ENCODE measurements around the gene STAC2.

STAC2 gene

DNA sequence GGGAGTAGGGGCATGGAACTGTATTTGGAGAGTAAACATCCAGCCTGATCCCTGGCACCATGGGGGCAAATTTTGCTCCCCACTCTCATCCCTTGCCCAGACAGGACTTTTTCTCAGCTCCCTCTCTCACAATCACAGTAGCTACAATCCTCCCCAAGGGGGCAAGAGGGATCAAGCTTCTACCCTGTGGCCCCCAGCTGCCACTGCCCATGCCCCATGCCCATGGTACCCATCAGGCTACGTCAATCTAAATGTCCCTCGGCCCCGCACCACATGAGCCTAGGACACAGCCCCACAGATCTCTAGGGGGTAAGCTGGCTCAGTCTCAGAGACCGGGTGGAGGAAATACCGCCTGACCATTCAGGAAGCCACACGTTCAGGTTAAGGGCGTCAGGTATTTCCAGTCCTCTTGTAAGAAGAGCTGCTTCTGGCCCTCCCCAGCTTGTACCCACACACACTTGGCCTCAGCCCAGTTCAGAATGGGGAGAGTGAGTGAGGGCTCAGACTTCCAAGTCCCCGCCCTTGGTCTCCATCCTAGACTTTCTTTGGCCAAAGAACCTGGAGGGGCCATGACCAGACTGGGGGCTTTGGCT, 30.1 kb downstream of the STAC2 start:
- Mint-ChIP-seq H3K4me3 (no peak overlapping the region), H3K4me1 (ENCODE audit: low read depth) (peaks cover 21% of the 10 kb centered on the region), H3K36me3 (ENCODE audit: low read depth) (peaks cover 30% of the 10 kb centered on the region), H3K9me3 (no peaks in the 10 kb centered on the region), H3K27me3 (peaks cover 2% of the 10 kb centered on the region), H3K27ac (no peak overlapping the region)
- intact Hi-C loops (cut with micrococcal nuclease): no loop called here

GRCh38 chr17:39194985-39195524, 30.7 kb downstream of the STAC2 start:
- intact Hi-C loops (cut with micrococcal nuclease): no loop called here
- Mint-ChIP-seq H3K4me1 (ENCODE audit: low read depth) (peaks cover 21% of the 10 kb centered on the region), H3K27ac (no peak overlapping the region)

DNA sequence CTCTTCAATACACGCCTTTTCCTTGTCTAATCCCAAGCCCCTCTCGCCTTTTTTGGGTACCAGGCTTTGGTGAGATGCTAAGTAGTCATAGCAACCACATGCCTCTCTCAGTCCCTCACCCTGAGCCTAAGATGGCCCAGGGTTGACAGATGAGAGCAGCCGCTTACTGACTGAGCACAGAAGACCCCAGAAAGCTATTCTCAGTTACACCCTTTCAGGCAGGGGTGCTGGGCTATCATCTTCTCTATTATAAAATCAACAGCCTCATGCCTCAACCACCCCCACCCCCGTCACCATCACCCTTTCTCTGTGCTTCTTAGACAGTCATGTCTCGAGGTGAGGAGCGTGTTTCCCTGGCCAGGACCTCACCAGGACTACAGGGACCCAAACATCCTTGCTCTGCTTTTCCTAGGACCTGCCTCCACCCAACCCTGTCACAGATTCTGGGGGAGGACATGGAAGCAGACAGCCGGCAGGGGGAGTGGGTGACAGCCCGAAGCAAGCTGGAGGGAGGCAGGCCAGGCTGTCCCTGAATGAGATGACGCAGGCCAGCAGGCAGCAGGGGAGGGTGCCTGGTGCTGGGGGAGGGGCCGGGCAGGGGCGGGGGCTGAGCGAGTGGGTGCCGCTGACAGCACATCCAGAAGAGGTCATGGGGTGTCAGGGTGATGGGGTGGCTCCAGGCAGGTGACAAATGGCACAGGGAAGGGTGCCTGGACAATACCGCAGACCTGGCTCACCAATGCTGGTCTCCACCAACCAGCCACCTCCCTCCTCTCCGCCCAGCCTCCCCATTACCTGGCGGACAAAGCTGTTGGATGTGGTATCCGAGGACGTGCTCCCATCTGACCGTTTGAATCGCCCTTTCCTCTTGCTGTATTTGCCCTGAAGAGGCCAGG, 31.4 kb downstream of the STAC2 start:
- no peak overlapping the region for H3K27ac Mint-ChIP-seq
- H3K27me3 Mint-ChIP-seq: peaks cover 2% of the 10 kb centered on the region
- intact Hi-C loops (cut with micrococcal nuclease): no loop called here
- H3K9me3 Mint-ChIP-seq: no peaks in the 10 kb centered on the region
- peaks cover 22% of the 10 kb centered on the region for H3K36me3 Mint-ChIP-seq (ENCODE audit: low read depth)
- no peak overlapping the region for H3K4me3 Mint-ChIP-seq
- H3K4me1 Mint-ChIP-seq (ENCODE audit: low read depth): peaks cover 14% of the 10 kb centered on the region

More at GRCh38 chr17:39194985-39195524, 30.7 kb downstream of the STAC2 start:
- Mint-ChIP-seq H3K4me3 (no peak overlapping the region), H3K36me3 (ENCODE audit: low read depth) (peaks cover 24% of the 10 kb centered on the region), H3K27me3 (peaks cover 2% of the 10 kb centered on the region), H3K9me3 (no peaks in the 10 kb centered on the region)

GRCh38 chr17:39193346-39193745, 32.4 kb downstream of the STAC2 start:
- Mint-ChIP-seq H3K4me3 (no peak overlapping the region), H3K4me1 (ENCODE audit: low read depth) (peaks cover 7% of the 10 kb centered on the region), H3K27ac (no peak overlapping the region), H3K36me3 (ENCODE audit: low read depth) (peaks cover 22% of the 10 kb centered on the region), H3K27me3 (peaks cover 2% of the 10 kb centered on the region), H3K9me3 (no peaks in the 10 kb centered on the region)
- intact Hi-C loops (cut with micrococcal nuclease): no loop called here

DNA sequence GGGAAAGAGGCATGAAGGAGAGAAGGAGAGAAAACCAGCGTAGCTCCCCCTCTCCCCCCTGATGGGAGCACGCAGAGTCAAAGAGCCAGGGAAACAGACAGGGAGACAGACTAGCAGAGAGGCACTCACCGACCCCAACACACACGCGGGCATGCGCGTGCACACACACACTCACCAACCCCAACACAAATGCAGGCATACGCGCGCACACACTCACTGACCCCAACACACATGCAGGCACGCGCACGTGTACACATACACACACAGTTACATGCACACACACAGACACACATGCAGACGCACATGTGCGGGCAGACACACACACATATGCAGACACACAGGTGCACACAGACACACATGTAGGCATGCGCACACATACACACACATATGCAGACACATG, 32.8 kb downstream of the STAC2 start:
- Mint-ChIP-seq H3K27me3 (peaks cover 2% of the 10 kb centered on the region), H3K4me3 (no peak overlapping the region), H3K9me3 (no peaks in the 10 kb centered on the region), H3K36me3 (ENCODE audit: low read depth) (peaks cover 22% of the 10 kb centered on the region), H3K27ac (no peak overlapping the region), H3K4me1 (ENCODE audit: low read depth) (peaks cover 3% of the 10 kb centered on the region)
- intact Hi-C loops (cut with micrococcal nuclease): no loop called here

DNA sequence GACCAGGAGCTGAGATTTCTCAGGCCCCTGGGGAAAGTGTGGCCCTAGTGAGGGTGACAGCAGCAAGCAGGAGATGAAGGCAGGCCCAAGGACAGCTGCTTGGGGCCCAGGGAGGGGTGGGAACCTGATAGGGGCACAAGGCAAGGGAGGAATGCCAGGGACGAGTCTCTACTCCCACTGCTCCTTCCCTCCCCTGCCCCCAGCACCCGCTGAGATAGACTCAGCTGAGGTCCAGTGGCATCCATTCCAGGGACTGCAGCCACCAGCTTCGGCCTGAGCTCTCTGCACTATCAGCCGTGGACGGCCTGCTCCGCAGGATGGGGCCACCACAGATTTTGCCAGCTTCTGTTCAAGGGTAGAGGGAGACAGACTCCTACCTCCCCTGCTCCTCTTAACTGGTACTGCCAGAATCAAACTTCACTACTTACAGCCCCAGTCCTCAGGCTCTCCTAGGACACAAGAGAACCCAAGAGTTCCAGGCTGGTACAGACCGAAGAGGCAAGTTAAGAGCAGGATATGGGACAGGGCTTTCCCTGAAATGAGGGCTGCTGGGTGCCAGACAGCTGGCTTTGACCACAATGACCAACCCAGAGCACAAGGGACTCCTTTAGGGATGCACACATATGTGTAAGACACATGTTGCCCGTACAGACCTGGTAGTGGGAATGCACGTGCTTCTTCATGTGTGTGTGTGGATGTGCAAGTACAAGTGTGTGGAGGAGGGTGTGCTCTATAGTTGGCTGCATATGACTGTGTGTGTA, 33.8 kb downstream of the STAC2 start:
- Mint-ChIP-seq H3K27me3 (no peaks in the 10 kb centered on the region), H3K4me1 (ENCODE audit: low read depth) (no peaks in the 10 kb centered on the region), H3K4me3 (no peak overlapping the region), H3K27ac (no peak overlapping the region), H3K36me3 (ENCODE audit: low read depth) (peaks cover 29% of the 10 kb centered on the region), H3K9me3 (no peaks in the 10 kb centered on the region)
- intact Hi-C loops (cut with micrococcal nuclease): no loop called here

DNA sequence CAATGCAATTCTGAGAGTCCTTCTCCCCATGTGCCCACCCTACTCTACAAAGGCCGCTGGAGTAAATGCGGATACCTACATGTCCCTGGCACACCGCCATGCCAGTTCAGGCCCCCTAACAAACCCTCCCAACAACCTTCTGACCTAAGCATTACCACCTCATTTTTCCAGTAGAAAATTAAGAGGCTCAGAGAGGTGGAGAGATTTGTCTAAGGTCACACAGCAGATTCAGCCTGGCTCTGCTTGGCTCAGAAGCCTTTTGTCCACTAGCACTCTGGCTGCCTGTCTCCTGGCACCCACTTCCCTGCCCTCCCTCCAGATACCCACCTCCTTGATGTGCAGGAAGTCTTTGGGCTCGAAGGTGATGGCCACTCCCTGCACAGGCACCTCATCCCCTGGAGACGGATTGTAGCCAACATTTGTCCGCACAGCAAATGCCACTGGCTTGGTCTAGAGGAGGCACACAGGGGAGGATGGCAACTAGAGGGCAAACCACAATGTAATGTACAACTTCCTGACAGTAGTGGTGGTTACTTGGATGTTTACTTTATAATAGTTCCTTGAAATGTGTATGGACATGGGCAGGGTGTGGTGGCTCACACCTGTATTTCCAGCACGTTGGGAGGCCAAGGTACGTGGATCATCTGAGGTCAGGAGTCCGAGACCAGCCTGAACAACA, 38.5 kb downstream of the STAC2 start:
- Mint-ChIP-seq H3K36me3 (ENCODE audit: low read depth) (peaks cover 50% of the 10 kb centered on the region), H3K27ac (no peak overlapping the region), H3K4me3 (no peak overlapping the region), H3K4me1 (ENCODE audit: low read depth) (peaks cover 9% of the 10 kb centered on the region), H3K27me3 (no peaks in the 10 kb centered on the region), H3K9me3 (no peaks in the 10 kb centered on the region)
- intact Hi-C loops (cut with micrococcal nuclease): no loop called here

GRCh38 chr17:39186481-39187002, 39.2 kb downstream of the STAC2 start:
- no peak overlapping the region for H3K27ac Mint-ChIP-seq
- H3K27me3 Mint-ChIP-seq: no peaks in the 10 kb centered on the region
- H3K9me3 Mint-ChIP-seq: no peaks in the 10 kb centered on the region
- intact Hi-C loops (cut with micrococcal nuclease): no loop called here
- H3K4me1 Mint-ChIP-seq (ENCODE audit: low read depth): peaks cover 9% of the 10 kb centered on the region
- H3K36me3 Mint-ChIP-seq (ENCODE audit: low read depth): peaks cover 47% of the 10 kb centered on the region
- no peak overlapping the region for H3K4me3 Mint-ChIP-seq

- no peaks in the 10 kb centered on the region for H3K9me3 Mint-ChIP-seq
- H3K36me3 Mint-ChIP-seq (ENCODE audit: low read depth): peaks cover 47% of the 10 kb centered on the region
- no peak overlapping the region for H3K4me3 Mint-ChIP-seq
- peaks cover 9% of the 10 kb centered on the region for H3K4me1 Mint-ChIP-seq (ENCODE audit: low read depth)
- H3K27ac Mint-ChIP-seq: no peak overlapping the region
- intact Hi-C loops (cut with micrococcal nuclease): no loop called here
- no peaks in the 10 kb centered on the region for H3K27me3 Mint-ChIP-seq
These were observed 42.0 kb downstream of the STAC2 start for GRCh38 chr17:39183720-39184119.

DNA sequence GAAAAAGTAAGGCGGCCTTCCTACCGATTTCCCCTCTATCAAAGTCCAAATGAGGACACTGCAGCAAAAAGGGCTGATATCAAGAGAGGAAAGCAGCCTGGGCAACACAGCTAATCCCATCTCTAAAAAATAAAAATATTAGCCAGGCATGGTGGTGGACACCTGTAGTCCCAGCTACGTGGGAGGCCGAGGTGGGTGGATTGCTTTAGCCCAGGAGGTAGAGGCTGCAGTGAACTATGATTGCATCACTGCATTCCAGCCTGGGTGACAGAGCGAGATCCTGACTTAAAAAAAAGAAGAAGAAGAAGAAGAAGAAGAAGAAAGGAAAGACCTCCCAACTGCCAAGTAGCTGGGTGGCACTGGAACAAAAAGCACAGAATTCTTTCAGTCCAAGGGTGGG, 42.7 kb downstream of the STAC2 start:
- Mint-ChIP-seq H3K4me3 (no peak overlapping the region), H3K9me3 (no peaks in the 10 kb centered on the region), H3K27ac (no peak overlapping the region), H3K4me1 (ENCODE audit: low read depth) (peaks cover 9% of the 10 kb centered on the region), H3K27me3 (no peaks in the 10 kb centered on the region), H3K36me3 (ENCODE audit: low read depth) (peaks cover 47% of the 10 kb centered on the region)
- intact Hi-C loops (cut with micrococcal nuclease): no loop called here

DNA sequence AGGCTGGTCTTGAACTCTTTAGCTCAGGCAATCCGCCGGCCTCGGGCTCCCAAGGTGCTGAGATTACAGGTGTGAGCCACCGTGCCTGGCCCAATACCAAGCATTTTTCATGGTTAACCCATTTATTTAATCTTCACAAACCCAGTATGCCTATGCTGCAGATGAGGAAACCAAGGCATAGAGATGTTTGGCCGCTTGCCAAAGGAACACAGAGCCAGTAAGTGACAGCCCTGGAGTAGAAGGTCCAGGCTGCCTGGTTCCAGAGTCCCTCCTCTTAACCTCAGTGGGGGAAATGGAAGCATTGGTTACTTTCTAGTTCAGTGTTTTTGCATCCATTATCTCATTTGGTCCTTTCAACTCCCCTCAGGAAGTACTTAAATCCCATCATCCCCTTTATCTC, 44.4 kb downstream of the STAC2 start:
- H3K27me3 Mint-ChIP-seq: no peaks in the 10 kb centered on the region
- H3K27ac Mint-ChIP-seq: no peak overlapping the region
- intact Hi-C loops (cut with micrococcal nuclease): no loop called here
- peaks cover 49% of the 10 kb centered on the region for H3K36me3 Mint-ChIP-seq (ENCODE audit: low read depth)
- H3K4me3 Mint-ChIP-seq: no peak overlapping the region
- no peaks in the 10 kb centered on the region for H3K9me3 Mint-ChIP-seq
- peaks cover 9% of the 10 kb centered on the region for H3K4me1 Mint-ChIP-seq (ENCODE audit: low read depth)

DNA sequence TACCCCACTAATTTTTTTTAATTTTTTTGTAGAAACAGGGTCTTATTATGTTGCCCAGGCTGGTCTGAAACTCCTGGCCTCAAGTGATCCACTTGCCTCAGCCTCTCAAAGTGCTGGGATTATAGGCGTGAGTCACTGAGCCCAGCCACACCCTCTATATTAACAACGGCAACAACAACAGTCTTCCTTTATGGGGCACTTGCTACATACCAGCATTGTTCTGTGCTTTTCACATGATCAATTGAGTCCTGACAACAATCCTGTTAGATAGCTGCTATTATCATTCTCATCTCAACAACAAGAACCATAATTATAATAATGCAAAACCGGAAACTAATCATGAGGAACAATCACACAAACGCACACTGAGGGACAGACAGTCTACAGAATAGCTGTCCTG, 47.2 kb downstream of the STAC2 start:
- H3K27me3 Mint-ChIP-seq: peaks cover 3% of the 10 kb centered on the region
- H3K36me3 Mint-ChIP-seq (ENCODE audit: low read depth): peaks cover 25% of the 10 kb centered on the region
- peaks cover 22% of the 10 kb centered on the region for H3K4me1 Mint-ChIP-seq (ENCODE audit: low read depth)
- intact Hi-C loops (cut with micrococcal nuclease): no loop called here
- H3K9me3 Mint-ChIP-seq: no peaks in the 10 kb centered on the region
- no peak overlapping the region for H3K27ac Mint-ChIP-seq
- H3K4me3 Mint-ChIP-seq: no peak overlapping the region

- peaks cover 17% of the 10 kb centered on the region for H3K36me3 Mint-ChIP-seq (ENCODE audit: low read depth)
- H3K27ac Mint-ChIP-seq: no peak overlapping the region
- intact Hi-C loops (cut with micrococcal nuclease): no loop called here
- H3K27me3 Mint-ChIP-seq: peaks cover 5% of the 10 kb centered on the region
- peaks cover 16% of the 10 kb centered on the region for H3K4me1 Mint-ChIP-seq (ENCODE audit: low read depth)
- no peaks in the 10 kb centered on the region for H3K9me3 Mint-ChIP-seq
- no peak overlapping the region for H3K4me3 Mint-ChIP-seq
These were observed 48.5 kb downstream of the STAC2 start for GRCh38 chr17:39177256-39177655.

Data from dendritic cell treated with granulocyte-macrophage colony-stimulating factor and Interleukin-4, amounts not matched to agents 40 ng/mL and 50 ng/mL, for 4 days (primary cell).